HEK293T (cell line): ENCODE measurements around the gene MPDU1.

Experiments used
- ARNT ChIP-seq: fragments of 450-650 bp; IDR thresholded peaks from 2 replicates; pipeline ENCODE4 v1.6.1; 2017; ENCODE audit warnings: mild to moderate bottlenecking
- FOXA1 ChIP-seq: fragments of 450-650 bp; IDR thresholded peaks from 2 replicates; pipeline ENCODE4 v1.6.1; 2016; ENCODE audit warnings: mild to moderate bottlenecking
- FOXM1 ChIP-seq: fragments of 450-650 bp; IDR thresholded peaks from 2 replicates; pipeline ENCODE4 v1.6.1; 2017; ENCODE audit warnings: mild to moderate bottlenecking, borderline replicate concordance
- SP1 ChIP-seq: fragments of 450-650 bp; IDR thresholded peaks from 2 replicates; pipeline ENCODE4 v1.6.1; 2017

DNA sequence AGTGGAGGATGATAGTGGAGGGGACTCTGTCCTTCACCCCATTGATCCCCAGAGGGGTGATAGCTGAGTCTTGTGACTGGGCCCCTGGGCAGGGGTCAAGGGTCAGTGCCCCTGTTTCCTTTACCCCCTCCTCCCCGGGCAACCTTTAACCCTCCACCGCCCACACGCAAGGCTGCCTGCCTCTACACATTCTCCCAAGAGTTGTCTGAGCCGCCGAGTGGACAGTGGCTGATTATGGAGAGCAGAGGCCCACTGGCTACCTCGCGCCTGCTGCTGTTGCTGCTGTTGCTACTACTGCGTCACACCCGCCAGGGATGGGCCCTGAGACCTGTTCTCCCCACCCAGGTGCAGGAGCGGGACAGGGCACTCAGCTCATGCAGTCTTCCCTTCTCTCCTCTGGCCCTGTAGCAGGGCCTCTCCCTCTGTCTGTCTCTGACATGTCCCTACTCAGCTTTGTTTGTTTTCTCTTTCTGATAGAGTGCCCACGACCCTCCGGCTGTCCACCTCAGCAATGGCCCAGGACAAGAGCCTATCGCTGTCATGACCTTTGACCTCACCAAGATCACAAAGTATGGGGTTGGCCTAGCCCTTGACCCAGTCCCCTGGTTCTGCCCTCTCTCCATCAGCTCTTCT lies 46.4 kb downstream of the MPDU1 start, which contains the start of gene SHBG:
- TF ChIP-seq FOXA1 (no peak), SP1 (no peak), FOXM1 (no peak), ARNT (no peak)
